NCI-H1048 (cell line): ENCODE data around the gene ADCY3.

ENCODE experiments used
- DNase-seq: peaks from one replicate; lab custom pipeline; 2025; lab: John Stamatoyannopoulos, UW

The ADCY3 gene

GRCh38 chr2:24903161-24904103 is 16.6 kb downstream of the ADCY3 start:
- DNase-seq = no peak

GRCh38 chr2:24899361-24899910 is 20.6 kb downstream of the ADCY3 start:
- DNase-seq = no peak

GRCh38 chr2:24898122-24899109 is 21.6 kb downstream of the ADCY3 start:
- DNase-seq = no peak

GRCh38 chr2:24894750-24895149 is 25.3 kb downstream of the ADCY3 start:
- no peak for DNase-seq

- DNase-seq = no peak
These were observed 26.1 kb downstream of the ADCY3 start for GRCh38 chr2:24893934-24894333.

GRCh38 chr2:24892928-24893327 is 27.1 kb downstream of the ADCY3 start:
- no peak for DNase-seq

GRCh38 chr2:24891201-24891600 is 28.8 kb downstream of the ADCY3 start:
- DNase-seq = no peak

- no peak for DNase-seq
These were observed 30.8 kb downstream of the ADCY3 start for GRCh38 chr2:24889221-24889620.

- no peak for DNase-seq
These were observed 31.9 kb downstream of the ADCY3 start for GRCh38 chr2:24888177-24888576.

GRCh38 chr2:24887307-24887874 is 32.6 kb downstream of the ADCY3 start:
- DNase-seq = no peak

- DNase-seq = no peak
These were observed 33.2 kb downstream of the ADCY3 start for GRCh38 chr2:24886691-24887304.

GRCh38 chr2:24886126-24886501 is 33.9 kb downstream of the ADCY3 start:
- DNase-seq = no peak

GRCh38 chr2:24885221-24886125 is 34.6 kb downstream of the ADCY3 start:
- no peak for DNase-seq

- no peak for DNase-seq
These were observed 36.1 kb downstream of the ADCY3 start for GRCh38 chr2:24883946-24884345.

GRCh38 chr2:24881623-24882022 is 38.4 kb downstream of the ADCY3 start:
- no peak for DNase-seq

- DNase-seq = no peak
These were observed 38.9 kb downstream of the ADCY3 start for GRCh38 chr2:24881158-24881557.

GRCh38 chr2:24878341-24878740 is 41.7 kb downstream of the ADCY3 start:
- DNase-seq = no peak

- no peak for DNase-seq
These were observed 42.4 kb downstream of the ADCY3 start for GRCh38 chr2:24877646-24878045.

- no peak for DNase-seq
These were observed 43.0 kb downstream of the ADCY3 start for GRCh38 chr2:24877067-24877466.

- DNase-seq = no peak
These were observed 44.1 kb downstream of the ADCY3 start for GRCh38 chr2:24875901-24876300.

GRCh38 chr2:24875272-24875671 is 44.8 kb downstream of the ADCY3 start:
- no peak for DNase-seq
